Left hindlimb (tissue), 1 donor: Measurements from ENCODE around the gene IL1RAPL2.

ENCODE experiments used
- DNase-seq: peaks from one replicate; pipeline ENCODE4 v3.0.0-alpha.2; 2018

The IL1RAPL2 gene

GRCh38 chrX:105277132-105277531 lies 711.1 kb downstream of the IL1RAPL2 start:
- no peak for DNase-seq

GRCh38 chrX:105282077-105282476 lies 716.1 kb downstream of the IL1RAPL2 start:
- DNase-seq: no peak

DNA sequence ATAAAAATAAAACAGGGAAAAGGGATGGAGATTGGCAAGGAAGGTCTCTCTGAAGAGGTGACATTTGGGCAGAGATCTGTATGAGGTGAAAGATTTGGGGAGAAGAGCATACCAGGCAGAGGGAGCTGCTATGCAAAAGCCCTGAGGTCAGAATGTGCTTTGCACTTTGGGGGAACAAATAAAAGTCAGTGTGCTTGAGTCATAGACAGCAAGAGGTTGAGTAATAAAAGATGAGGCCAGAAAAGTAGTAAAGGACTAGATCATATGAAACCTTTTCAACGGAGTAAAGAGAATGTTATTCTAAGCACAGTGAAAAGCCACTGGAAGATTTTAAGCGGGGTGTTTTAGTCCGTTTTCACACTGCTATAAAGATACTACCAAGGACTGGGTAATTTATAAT lies 731.0 kb downstream of the IL1RAPL2 start:
- no peak for DNase-seq

DNA sequence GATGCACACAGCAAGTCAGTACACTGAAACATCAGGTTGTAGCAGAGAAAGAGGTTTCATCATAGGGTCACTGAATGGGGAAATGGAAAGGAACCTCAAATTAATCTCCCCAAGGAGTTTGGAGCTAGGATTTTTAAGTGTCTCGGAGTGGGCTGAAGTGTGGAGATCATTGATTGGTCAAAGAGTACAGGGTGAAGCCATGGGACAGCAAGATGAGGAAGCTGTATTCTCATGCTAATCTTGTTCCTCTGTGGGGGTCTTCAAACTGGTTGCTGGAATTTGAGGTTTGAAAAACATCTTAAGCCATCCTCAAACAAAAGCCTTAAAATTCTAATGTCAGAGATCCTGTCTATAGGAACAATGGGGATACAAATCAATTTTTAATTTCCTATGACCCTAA lies 733.3 kb downstream of the IL1RAPL2 start:
- no peak for DNase-seq

- no peak for DNase-seq
Measured at GRCh38 chrX:105302246-105302645, 736.2 kb downstream of the IL1RAPL2 start.

- no peak for DNase-seq
Measured at GRCh38 chrX:105307762-105308161, 741.8 kb downstream of the IL1RAPL2 start.

GRCh38 chrX:105313596-105313995 lies 747.6 kb downstream of the IL1RAPL2 start:
- DNase-seq: no peak

- no peak for DNase-seq
Measured at GRCh38 chrX:105314458-105314857, 748.5 kb downstream of the IL1RAPL2 start.

- DNase-seq: no peak
Measured at GRCh38 chrX:105315248-105315647, 749.2 kb downstream of the IL1RAPL2 start.

GRCh38 chrX:105317117-105317516 lies 751.1 kb downstream of the IL1RAPL2 start:
- DNase-seq: no peak

- no peak for DNase-seq
Measured at GRCh38 chrX:105323928-105324327, 757.9 kb downstream of the IL1RAPL2 start.

GRCh38 chrX:105328773-105329172 lies 762.8 kb downstream of the IL1RAPL2 start:
- no peak for DNase-seq

- DNase-seq: no peak
Measured at GRCh38 chrX:105331244-105331643, 765.2 kb downstream of the IL1RAPL2 start.

DNA sequence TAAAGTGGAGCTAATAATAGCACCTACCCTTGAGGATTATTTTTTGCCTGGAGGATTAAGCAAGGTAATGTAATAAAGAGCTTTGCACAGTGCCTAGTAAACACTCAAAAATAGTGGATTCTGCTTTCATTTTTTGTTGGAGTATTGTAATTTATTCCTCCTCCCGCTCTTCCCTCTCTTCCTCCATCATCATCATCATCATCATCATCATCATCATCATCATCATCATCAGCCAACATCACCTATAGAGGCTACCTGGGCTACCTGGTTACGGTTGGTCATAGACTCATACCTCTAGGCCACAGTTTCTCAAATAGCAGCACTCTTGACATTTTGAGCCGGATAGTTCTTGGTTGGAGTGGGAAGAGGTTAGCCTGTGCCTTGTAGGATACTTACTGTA lies 781.4 kb downstream of the IL1RAPL2 start:
- DNase-seq: no peak

DNA sequence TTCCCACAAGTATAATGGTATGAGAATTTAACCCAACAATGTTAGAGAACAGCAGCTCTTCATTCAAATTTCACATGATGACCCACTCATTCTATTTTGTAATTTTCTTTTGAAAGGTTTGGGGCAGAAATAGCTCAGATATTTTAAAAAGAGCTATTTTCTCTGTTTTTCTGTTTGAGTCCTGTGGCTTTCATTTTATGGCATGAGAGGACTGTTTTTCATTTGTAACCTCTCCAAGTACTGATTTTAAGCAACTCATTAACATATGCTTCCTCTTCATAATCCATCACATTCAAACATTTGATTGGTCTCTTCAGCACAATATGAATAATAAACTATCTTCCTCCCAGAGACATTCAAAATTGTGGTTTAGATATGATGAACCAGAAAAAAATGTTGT lies 783.5 kb downstream of the IL1RAPL2 start:
- DNase-seq: no peak

DNA sequence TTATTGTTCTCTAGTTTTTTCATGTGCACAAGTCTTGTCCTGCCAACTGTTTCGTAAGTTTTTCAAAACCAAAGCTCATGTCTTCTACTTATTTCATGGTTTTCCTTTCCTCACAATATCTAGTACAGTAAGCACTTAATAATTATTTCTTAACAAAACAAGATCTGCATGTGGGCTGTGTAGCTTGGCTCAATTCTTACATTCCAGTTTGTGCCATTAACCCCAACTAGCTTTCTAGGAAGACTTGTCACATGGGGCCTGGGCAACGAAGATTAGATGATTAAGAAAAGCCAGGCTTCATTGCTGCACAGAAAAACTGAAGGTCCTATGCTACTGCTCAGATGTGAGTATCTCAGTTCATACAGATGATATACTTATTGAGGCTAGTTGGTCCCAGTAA lies 809.8 kb downstream of the IL1RAPL2 start:
- DNase-seq: no peak

DNA sequence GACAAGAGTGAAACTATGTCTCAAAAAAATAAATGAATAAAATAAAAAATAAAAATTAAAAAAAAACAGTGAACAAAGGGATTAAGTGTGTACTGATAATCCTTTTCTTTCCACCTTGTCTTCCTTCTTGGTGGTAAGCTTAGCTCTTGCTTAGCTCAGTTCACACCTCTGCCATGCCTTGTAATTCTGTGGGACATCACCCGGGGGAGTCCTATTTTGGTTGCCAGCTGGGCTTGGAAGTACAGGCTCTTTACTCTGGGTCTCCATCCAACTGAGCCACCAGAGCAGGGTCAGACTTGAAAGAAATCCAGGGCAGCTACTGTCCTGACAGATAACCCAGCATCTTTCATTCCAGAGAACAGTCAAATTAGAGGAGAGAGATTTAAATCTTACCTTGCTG lies 858.7 kb downstream of the IL1RAPL2 start:
- DNase-seq: no peak

- no peak for DNase-seq
Measured at GRCh38 chrX:105451401-105451800, 885.4 kb downstream of the IL1RAPL2 start.

DNA sequence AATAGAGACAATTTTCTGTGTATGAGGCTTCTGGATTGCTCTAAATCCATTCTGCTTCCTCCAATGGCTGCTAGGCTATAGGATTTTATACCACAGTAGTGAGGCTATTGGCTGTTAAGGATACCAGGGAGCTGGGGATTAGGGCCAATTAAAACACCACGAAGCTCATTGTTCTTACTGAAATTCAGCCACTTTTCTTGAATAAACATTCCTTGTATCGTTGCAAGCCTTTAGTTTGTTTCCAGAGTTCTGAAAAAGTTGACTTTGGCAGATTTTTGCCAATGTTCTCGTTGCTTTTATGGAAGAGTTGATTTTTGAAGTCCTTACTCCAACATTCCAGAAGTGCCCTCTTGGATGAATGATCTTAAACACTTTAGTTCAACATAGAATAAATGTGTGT lies 892.8 kb downstream of the IL1RAPL2 start:
- no peak for DNase-seq

GRCh38 chrX:105460376-105460775 lies 894.4 kb downstream of the IL1RAPL2 start:
- no peak for DNase-seq

GRCh38 chrX:105461016-105461415 lies 895.0 kb downstream of the IL1RAPL2 start:
- no peak for DNase-seq

- no peak for DNase-seq
Measured at GRCh38 chrX:105462186-105462585, 896.2 kb downstream of the IL1RAPL2 start.

GRCh38 chrX:105463473-105463872 lies 897.5 kb downstream of the IL1RAPL2 start:
- DNase-seq: no peak

DNA sequence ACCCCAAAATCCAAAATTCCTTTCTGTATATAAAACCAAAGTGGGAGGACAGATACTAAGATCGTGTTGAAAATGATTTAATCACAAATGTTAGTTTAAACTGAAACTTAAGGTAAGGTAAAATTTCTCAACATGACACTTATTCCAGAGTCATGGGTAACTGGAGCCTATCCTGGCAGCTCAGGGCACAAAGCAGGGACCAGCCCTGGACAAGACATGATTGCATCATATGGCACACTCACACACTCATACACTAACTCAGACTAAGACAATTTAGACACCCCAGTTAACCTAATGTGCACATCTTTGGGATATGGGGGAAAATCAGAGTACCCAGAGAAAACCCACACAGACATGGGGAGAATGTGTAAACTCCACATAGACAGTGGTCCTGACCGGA lies 898.6 kb downstream of the IL1RAPL2 start:
- DNase-seq: no peak

GRCh38 chrX:105468741-105469140 lies 902.7 kb downstream of the IL1RAPL2 start:
- no peak for DNase-seq

GRCh38 chrX:105471597-105471996 lies 905.6 kb downstream of the IL1RAPL2 start:
- no peak for DNase-seq
